Neural progenitor cell (in vitro differentiated cells): ENCODE measurements around the gene HDAC4. TPM values are rescaled to one million over a fixed set of nuclear protein-coding genes. Genes with fewer than 3 reads are reported as not detected.
A peak's percentile ranks its signal among the peaks of the same experiment; 100 is the strongest.

Experiments used
- DNase-seq: peaks from one replicate; pipeline ENCODE4 v3.0.0-alpha.2; 2016; ENCODE audit warnings: low spot score
- H2AFZ ChIP-seq: fragments of 200-600 bp; sonication (generic); replicated peaks from 2 replicates; pipeline ENCODE4 v1.6.1; 2016; ENCODE audit warnings: antibody characterized with exemption
- H3F3A ChIP-seq: fragments of 200-600 bp; sonication (generic); 2 replicates; pipeline ENCODE4 v1.6.1; 2016; ENCODE audit warnings: antibody characterized with exemption, low read depth
- H3K27ac ChIP-seq: fragments of 200-600 bp; sonication (generic); 2 replicates; pipeline ENCODE4 v1.5.1; 2016; ENCODE audit warnings: mild to moderate bottlenecking
- H3K27me3 ChIP-seq: fragments of 200-600 bp; sonication (generic); 2 replicates; pipeline ENCODE4 v1.6.1; 2016; ENCODE audit warnings: mild to moderate bottlenecking, moderate library complexity
- H3K36me3 ChIP-seq: fragments of 200-600 bp; sonication (generic); 2 replicates; pipeline ENCODE4 v1.5.1; 2016
- H3K4me1 ChIP-seq: fragments of 200-600 bp; sonication (generic); 2 replicates; pipeline ENCODE4 v1.6.1; 2016; ENCODE audit warnings: mixed run types
- H3K4me2 ChIP-seq: fragments of 200-600 bp; sonication (generic); 2 replicates; pipeline ENCODE4 v1.6.1; 2016
- H3K4me3 ChIP-seq: fragments of 200-600 bp; sonication (generic); 2 replicates; pipeline ENCODE4 v1.5.1; 2016
- H3K79me2 ChIP-seq: fragments of 200-600 bp; sonication (generic); 2 replicates; pipeline ENCODE4 v1.6.1; 2016; ENCODE audit warnings: low read depth
- H3K9ac ChIP-seq: fragments of 200-600 bp; sonication (generic); 2 replicates; pipeline ENCODE4 v1.6.1; 2016
- H3K9me3 ChIP-seq: fragments of 200-600 bp; sonication (generic); 2 replicates; pipeline ENCODE4 v1.5.1; 2016; ENCODE audit warnings: low read depth
- H4K20me1 ChIP-seq: fragments of 200-600 bp; sonication (generic); 2 replicates; pipeline ENCODE4 v1.6.1; 2016; ENCODE audit warnings: low read depth
- H3K27ac Mint-ChIP-seq: 3 replicates; pipeline ENCODE4 v1.8.0; 2021; ENCODE audit warnings: mixed read lengths
- H3K27me3 Mint-ChIP-seq: 2 replicates; pipeline ENCODE4 v1.8.0; 2022; ENCODE audit warnings: low read depth, mild to moderate bottlenecking, inconsistent platforms, moderate library complexity, mixed read lengths; ENCODE audit not compliant: insufficient read depth
- H3K36me3 Mint-ChIP-seq: 3 replicates; pipeline ENCODE4 v1.8.0; 2021; ENCODE audit warnings: mixed read lengths
- H3K4me1 Mint-ChIP-seq: 3 replicates; pipeline ENCODE4 v1.8.0; 2021; ENCODE audit warnings: mixed read lengths
- H3K4me3 Mint-ChIP-seq: 3 replicates; pipeline ENCODE4 v1.8.0; 2021; ENCODE audit warnings: mild to moderate bottlenecking, moderate library complexity, mixed read lengths
- H3K9me3 Mint-ChIP-seq: 3 replicates; pipeline ENCODE4 v1.8.0; 2020; ENCODE audit warnings: mixed read lengths
- CTCF ChIP-seq: fragments of 200-600 bp; sonication (generic); IDR thresholded peaks from 2 replicates; pipeline ENCODE4 v1.5.1; 2017; ENCODE audit warnings: antibody characterized with exemption, mild to moderate bottlenecking
- EZH2 ChIP-seq: fragments of 200-600 bp; sonication (generic); IDR thresholded peaks from 2 replicates; pipeline ENCODE4 v1.6.1; 2017; ENCODE audit warnings: antibody characterized with exemption, mild to moderate bottlenecking, moderate library complexity
- EZH2phosphoT487 ChIP-seq: fragments of 200-600 bp; sonication (generic); IDR thresholded peaks from 2 replicates; pipeline ENCODE4 v1.6.1; 2017; ENCODE audit warnings: antibody characterized with exemption
- total RNA-seq: library from RNA; depleted of rRNA; stranded (reverse); fragments of >200 nt; gene quantifications from 2 replicates; pipeline ENCODE4 v1.2.3, GENCODE V29; 2015; ENCODE audit warnings: low replicate concordance

The HDAC4 gene
- total RNA-seq, 1 donor from 2014 or later: 36.0 TPM

DNA sequence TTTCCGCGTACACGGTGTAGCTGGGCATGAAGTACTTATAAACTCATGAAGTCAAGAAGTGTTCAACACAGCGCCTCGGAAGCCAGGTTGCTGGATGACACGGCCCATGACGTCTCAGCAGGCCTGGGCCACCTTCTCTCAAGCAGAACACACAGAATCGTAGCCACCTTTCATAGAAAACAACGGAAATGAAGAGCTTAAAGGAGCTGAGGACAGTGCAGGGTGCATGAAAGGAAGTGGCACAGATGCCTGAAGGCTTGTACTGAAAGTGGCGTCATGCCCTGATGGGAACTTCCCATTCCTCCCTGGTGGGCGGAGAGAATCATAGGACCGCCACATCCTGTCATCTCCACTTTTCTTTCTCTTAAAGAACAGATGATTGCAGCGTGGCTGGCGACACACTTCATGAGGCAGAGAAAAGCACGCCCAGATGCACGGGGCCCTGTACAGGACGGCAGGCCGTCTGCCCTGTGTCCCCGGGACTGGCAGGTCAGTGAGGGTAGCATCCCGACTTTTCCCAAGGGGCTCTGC is 31.1 kb downstream of the HDAC4 start:
- no peaks in the 10 kb centered on the region for H3F3A ChIP-seq
- no peak for TF ChIP-seq CTCF
- no peak for TF ChIP-seq EZH2
- TF ChIP-seq EZH2phosphoT487: no peak
- no peak for DNase-seq
- no peak overlapping the region for H3K9ac ChIP-seq
- no peaks in the 10 kb centered on the region for H3K4me1 ChIP-seq
- Mint-ChIP-seq H3K4me1 (no peaks in the 10 kb centered on the region), H3K9me3 (no peaks in the 10 kb centered on the region), H3K27me3 (no peaks in the 10 kb centered on the region), H3K4me3 (no peak overlapping the region), H3K36me3 (peaks cover 17% of the 10 kb centered on the region), H3K27ac (peak overlapping the region; percentile 59)
- no peak overlapping the region for H2AFZ ChIP-seq
- H3K4me3 ChIP-seq: no peak overlapping the region
- H3K79me2 ChIP-seq: peaks cover 93% of the 10 kb centered on the region
- H4K20me1 ChIP-seq: peaks cover 32% of the 10 kb centered on the region
- no peaks in the 10 kb centered on the region for H3K27me3 ChIP-seq
- H3K27ac ChIP-seq: no peak overlapping the region
- H3K4me2 ChIP-seq: no peak overlapping the region
- no peaks in the 10 kb centered on the region for H3K36me3 ChIP-seq
- H3K9me3 ChIP-seq: no peaks in the 10 kb centered on the region

DNA sequence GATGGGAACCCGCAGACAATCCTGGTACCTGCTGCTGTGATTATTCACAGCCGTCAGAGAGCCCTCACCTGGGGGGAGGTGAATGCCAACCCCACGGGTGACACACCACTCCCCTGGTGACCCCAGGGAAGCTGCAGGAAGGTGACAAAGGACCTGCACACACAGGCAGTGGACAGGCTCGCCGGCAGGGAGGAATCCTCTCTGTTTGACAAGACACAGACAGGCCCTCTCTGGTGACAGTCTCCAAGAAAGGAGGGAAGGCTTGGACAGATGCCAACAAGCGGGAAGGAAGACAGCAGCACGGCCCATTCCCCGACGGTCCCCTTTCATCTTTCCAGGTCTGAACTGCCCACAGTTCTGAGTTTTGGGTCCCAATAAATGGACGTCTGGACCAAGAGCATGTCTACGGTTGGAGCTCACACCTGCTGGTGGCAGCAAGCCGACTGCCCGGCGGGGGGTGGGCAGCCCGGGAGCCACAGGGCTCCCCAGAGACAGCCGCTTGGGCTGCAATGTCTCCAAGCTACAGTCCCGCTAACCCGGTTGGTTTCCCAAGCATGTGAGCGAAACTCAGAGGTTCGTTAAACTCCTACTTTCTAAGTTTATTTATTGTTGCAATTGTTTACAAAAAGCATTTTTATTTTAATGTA is 31.8 kb downstream of the HDAC4 start:
- Histone ChIP-seq H3K27ac (no peak overlapping the region), H3K9ac (no peak overlapping the region), H4K20me1 (peaks cover 30% of the 10 kb centered on the region), H3K27me3 (no peaks in the 10 kb centered on the region), H3K4me2 (no peak overlapping the region), H3K36me3 (no peaks in the 10 kb centered on the region), H3K4me1 (no peaks in the 10 kb centered on the region), H3K79me2 (peaks cover 96% of the 10 kb centered on the region), H3K9me3 (no peaks in the 10 kb centered on the region), H2AFZ (no peak overlapping the region), H3K4me3 (no peak overlapping the region), H3F3A (no peaks in the 10 kb centered on the region)
- H3K9me3 Mint-ChIP-seq: no peaks in the 10 kb centered on the region
- no peaks in the 10 kb centered on the region for H3K27me3 Mint-ChIP-seq
- H3K4me3 Mint-ChIP-seq: no peak overlapping the region
- H3K36me3 Mint-ChIP-seq: peaks cover 17% of the 10 kb centered on the region
- H3K27ac Mint-ChIP-seq: no peak overlapping the region
- DNase-seq: no peak
- H3K4me1 Mint-ChIP-seq: no peaks in the 10 kb centered on the region
- TF ChIP-seq EZH2 (no peak), EZH2phosphoT487 (no peak)

GRCh38 chr2:239368321-239368720 is 32.5 kb downstream of the HDAC4 start:
- Histone ChIP-seq H3K36me3 (no peaks in the 10 kb centered on the region), H3K4me1 (no peaks in the 10 kb centered on the region), H3K4me2 (no peak overlapping the region), H3K4me3 (no peak overlapping the region), H4K20me1 (peaks cover 27% of the 10 kb centered on the region), H3K27me3 (no peaks in the 10 kb centered on the region), H3F3A (no peaks in the 10 kb centered on the region), H3K79me2 (peaks cover 96% of the 10 kb centered on the region), H3K9me3 (no peaks in the 10 kb centered on the region), H3K9ac (no peak overlapping the region), H2AFZ (no peak overlapping the region), H3K27ac (no peak overlapping the region)
- TF ChIP-seq CTCF: no peak
- TF ChIP-seq EZH2phosphoT487: no peak
- no peak for TF ChIP-seq EZH2
- Mint-ChIP-seq H3K27me3 (no peaks in the 10 kb centered on the region), H3K36me3 (peaks cover 20% of the 10 kb centered on the region), H3K27ac (no peak overlapping the region), H3K4me1 (no peaks in the 10 kb centered on the region), H3K9me3 (peaks cover 3% of the 10 kb centered on the region), H3K4me3 (no peak overlapping the region)
- no peak for DNase-seq

GRCh38 chr2:239366740-239367139 is 34.1 kb downstream of the HDAC4 start:
- Histone ChIP-seq H3K4me3 (no peak overlapping the region), H3K27ac (peak overlapping the region; percentile 46), H4K20me1 (peaks cover 29% of the 10 kb centered on the region), H3K9me3 (no peaks in the 10 kb centered on the region), H3K27me3 (no peaks in the 10 kb centered on the region), H3F3A (no peaks in the 10 kb centered on the region), H3K4me1 (peaks cover 3% of the 10 kb centered on the region), H3K36me3 (no peaks in the 10 kb centered on the region), H2AFZ (no peak overlapping the region), H3K79me2 (peaks cover 96% of the 10 kb centered on the region), H3K4me2 (no peak overlapping the region), H3K9ac (no peak overlapping the region)
- TF ChIP-seq EZH2phosphoT487: no peak
- no peak for TF ChIP-seq CTCF
- TF ChIP-seq EZH2: no peak
- Mint-ChIP-seq H3K4me3 (no peak overlapping the region), H3K27me3 (peaks cover 2% of the 10 kb centered on the region), H3K9me3 (peaks cover 7% of the 10 kb centered on the region), H3K27ac (peak overlapping the region; percentile 35), H3K4me1 (no peaks in the 10 kb centered on the region), H3K36me3 (peaks cover 23% of the 10 kb centered on the region)
- DNase-seq: no peak
